GM23338 (cell line): ENCODE results near the gene HSPA14. TPM values are rescaled to one million over a fixed set of nuclear protein-coding genes. Genes with fewer than 3 reads are reported as not detected.

Experiments used
- ATAC-seq: fragments of 200-7000 bp; cut with Tn5 transposase; 3 replicates; pipeline ENCODE4 v1.9.1; 2020
- DNase-seq: peaks from one replicate; pipeline ENCODE4 v3.0.0-alpha.2; 2015; ENCODE audit warnings: low spot score
- H2AFZ ChIP-seq: fragments of 200-600 bp; sonication (generic); 2 replicates; pipeline ENCODE4 v1.8.0; 2016; ENCODE audit warnings: antibody characterized with exemption, mild to moderate bottlenecking, moderate library complexity
- H3F3A ChIP-seq: fragments of 200-600 bp; sonication (generic); replicated peaks from 2 replicates; pipeline ENCODE4 v1.8.0; 2017; ENCODE audit warnings: antibody characterized with exemption, mixed run types, low read depth
- H3K27ac ChIP-seq: fragments of 200-600 bp; sonication (generic); 2 replicates; pipeline ENCODE4 v1.6.1; 2016; ENCODE audit warnings: low read depth
- H3K27me3 ChIP-seq: fragments of 200-600 bp; sonication (generic); 2 replicates; pipeline ENCODE4 v1.8.0; 2016; ENCODE audit warnings: mild to moderate bottlenecking, mixed run types, moderate library complexity; ENCODE audit not compliant: insufficient read depth
- H3K36me3 ChIP-seq: fragments of 200-600 bp; sonication (generic); 2 replicates; pipeline ENCODE4 v1.8.0; 2016; ENCODE audit warnings: mild to moderate bottlenecking; ENCODE audit not compliant: insufficient read depth
- H3K4me1 ChIP-seq: fragments of 200-600 bp; sonication (generic); 2 replicates; pipeline ENCODE4 v1.8.0; 2016; ENCODE audit warnings: mild to moderate bottlenecking, moderate library complexity; ENCODE audit not compliant: insufficient read depth
- H3K4me2 ChIP-seq: fragments of 200-600 bp; sonication (generic); 2 replicates; pipeline ENCODE4 v1.7.1; 2017; ENCODE audit warnings: mixed run types
- H3K4me3 ChIP-seq: fragments of 200-600 bp; sonication (generic); 2 replicates; pipeline ENCODE4 v1.6.1; 2016; ENCODE audit warnings: mixed run types
- H3K79me2 ChIP-seq: fragments of 200-600 bp; sonication (generic); replicated peaks from 2 replicates; pipeline ENCODE4 v1.8.0; 2017; ENCODE audit warnings: mild to moderate bottlenecking; ENCODE audit not compliant: insufficient read depth
- H3K9me2 ChIP-seq: fragments of 200-600 bp; sonication (generic); 2 replicates; pipeline ENCODE4 v1.8.0; 2017; ENCODE audit not compliant: insufficient read depth
- H4K20me1 ChIP-seq: fragments of 200-600 bp; sonication (generic); replicated peaks from 2 replicates; pipeline ENCODE4 v1.8.0; 2017; ENCODE audit warnings: mild to moderate bottlenecking; ENCODE audit not compliant: insufficient read depth
- H3K27ac Mint-ChIP-seq: 2 replicates; pipeline ENCODE4 v1.8.0; 2020; ENCODE audit warnings: inconsistent platforms, mild to moderate bottlenecking, moderate library complexity, mixed read lengths
- H3K27me3 Mint-ChIP-seq: 3 replicates; pipeline ENCODE4 v1.8.0; 2022; ENCODE audit warnings: low read depth, mild to moderate bottlenecking, moderate library complexity, mixed read lengths, inconsistent platforms; ENCODE audit not compliant: insufficient read depth, poor library complexity
- H3K36me3 Mint-ChIP-seq: 3 replicates; pipeline ENCODE4 v1.8.0; 2021; ENCODE audit warnings: low read depth, mild to moderate bottlenecking, inconsistent platforms, moderate library complexity, mixed read lengths
- H3K4me1 Mint-ChIP-seq: 3 replicates; pipeline ENCODE4 v1.8.0; 2020; ENCODE audit warnings: mild to moderate bottlenecking, inconsistent platforms, mixed read lengths
- H3K4me3 Mint-ChIP-seq: 3 replicates; pipeline ENCODE4 v1.8.0; 2021; ENCODE audit warnings: moderate library complexity, mild to moderate bottlenecking, inconsistent platforms, mixed read lengths
- H3K9me3 Mint-ChIP-seq: 3 replicates; pipeline ENCODE4 v1.8.0; 2020; ENCODE audit warnings: moderate library complexity, mild to moderate bottlenecking, inconsistent platforms, mixed read lengths
- CREB1 ChIP-seq: fragments of 250-450 bp; sonication (Bioruptor Pico); IDR thresholded peaks from 2 replicates; pipeline ENCODE4 v1.5.0; 2020; ENCODE audit warnings: low read depth, mild to moderate bottlenecking, moderate library complexity
- EZH2phosphoT487 ChIP-seq: fragments of 200-600 bp; sonication (generic); IDR thresholded peaks from one replicate; pipeline ENCODE4 v1.8.1; 2018; ENCODE audit warnings: antibody characterized with exemption; ENCODE audit not compliant: unreplicated experiment
- JUNB ChIP-seq: IDR thresholded peaks from one replicate; pipeline ENCODE4 v1.6.1; 2016; ENCODE audit warnings: antibody characterized with exemption; ENCODE audit not compliant: unreplicated experiment
- NANOG ChIP-seq: IDR thresholded peaks from 2 replicates; pipeline ENCODE4 v1.6.1; 2016; ENCODE audit warnings: antibody characterized with exemption, borderline replicate concordance
- STAT1 ChIP-seq: IDR thresholded peaks from one replicate; pipeline ENCODE4 v1.6.1; 2016; ENCODE audit warnings: antibody characterized with exemption; ENCODE audit not compliant: unreplicated experiment
- ZNF114 ChIP-seq: fragments of 250-450 bp; sonication (Bioruptor Pico); IDR thresholded peaks from 2 replicates; pipeline ENCODE4 v1.5.0; 2020; ENCODE audit warnings: mild to moderate bottlenecking, moderate library complexity
- ZNF331 ChIP-seq: fragments of 250-450 bp; sonication (Bioruptor Pico); IDR thresholded peaks from 2 replicates; pipeline ENCODE4 v1.5.0; 2020; ENCODE audit warnings: low read depth, mild to moderate bottlenecking, moderate library complexity
- ZNF462 ChIP-seq: fragments of 250-450 bp; sonication (Bioruptor Pico); IDR thresholded peaks from 2 replicates; pipeline ENCODE4 v1.5.0; 2020; ENCODE audit warnings: mild to moderate bottlenecking, moderate library complexity
- polyA plus RNA-seq: library from polyadenylated mRNA; unstranded; fragments of >200 nt; fragmentation: Nextera tagmentation; extraction: Ambion mirVana; gene quantifications from 2 replicates; pipeline ENCODE4 v1.2.1, GENCODE V29; 2016
- total RNA-seq: library from RNA; depleted of rRNA; stranded (reverse); fragments of >200 nt; shearing (Covaris generic); gene quantifications from 2 replicates; pipeline ENCODE4 v1.2.3, GENCODE V29; 2014
- TF ChIP-seq, protein P1 (sequence below): IDR thresholded peaks from 2 replicates; pipeline ENCODE4 v1.6.1; 2016; ENCODE audit warnings: antibody characterized with exemption
- TF ChIP-seq, protein P2 (sequence below), 2 experiments: fragments of 200-600 bp in 1 of 2; sonication (generic) in 1 of 2; conservative IDR thresholded peaks; 2 replicates each; pipeline versions ENCODE4 v1.5.1 to v1.6.1; 2016 to 2017; ENCODE audit warnings: antibody characterized with exemption in 2 of 2, low read depth in 2 of 2, mild to moderate bottlenecking in 2 of 2, moderate library complexity in 1 of 2
- TF ChIP-seq, protein P3 (sequence below): IDR thresholded peaks from one replicate; pipeline ENCODE4 v1.6.1; 2018; ENCODE audit warnings: antibody characterized with exemption; ENCODE audit not compliant: unreplicated experiment

The HSPA14 gene
- total and polyA plus RNA-seq, 2 experiments from 2014 or later: 32.4 to 46.5 TPM

DNA sequence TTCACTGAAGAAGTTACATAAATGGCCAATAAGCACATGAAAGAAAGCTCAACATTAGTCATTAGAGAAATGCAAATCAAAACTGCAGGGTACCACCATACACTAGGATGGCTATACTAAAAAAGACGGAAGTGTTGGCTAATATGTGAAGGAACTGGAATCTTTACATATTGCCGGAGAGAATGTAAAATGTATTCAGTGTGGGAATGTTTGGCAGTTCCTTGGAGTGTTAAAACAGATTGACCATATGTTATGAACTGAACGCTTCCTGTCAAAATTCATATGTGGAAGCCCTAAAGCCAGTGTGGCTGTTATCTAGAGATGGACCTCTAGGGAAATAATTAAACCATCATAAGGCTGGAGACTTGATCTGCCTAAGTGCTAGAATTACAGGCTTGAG, 73.7 kb downstream of the HSPA14 start:
- ATAC-seq (no peak), DNase-seq (no peak)
- Histone ChIP-seq H3K27me3 (no peaks in the 10 kb centered on the region), H3K9me2 (no peaks in the 10 kb centered on the region), H2AFZ (no peak overlapping the region), H3F3A (no peaks in the 10 kb centered on the region), H3K4me3 (no peak overlapping the region), H3K4me2 (no peak overlapping the region), H3K27ac (no peak overlapping the region), H4K20me1 (0 out of 2 replicates have a peak, but pooled peaks cover 4% of the 10 kb centered on the region), H3K36me3 (peaks cover 22% of the 10 kb centered on the region; the same call in 1 of the 2 replicates), H3K79me2 (no peaks in the 10 kb centered on the region), H3K4me1 (no peaks in the 10 kb centered on the region)
- Mint-ChIP-seq H3K4me3 (no peak overlapping the region), H3K4me1 (peaks cover 3% of the 10 kb centered on the region; the same call in 1 of the 3 replicates), H3K27ac (no peak overlapping the region), H3K36me3 (peaks cover 99% of the 10 kb centered on the region), H3K9me3 (peaks cover 51% of the 10 kb centered on the region; the same call in 2 of the 3 replicates), H3K27me3 (no peaks in the 10 kb centered on the region)
- no peak for TF ChIP-seq ZNF331 (CRISPR knock-in tag)
- no peak for TF ChIP-seq STAT1
- TF ChIP-seq, protein P1, sequence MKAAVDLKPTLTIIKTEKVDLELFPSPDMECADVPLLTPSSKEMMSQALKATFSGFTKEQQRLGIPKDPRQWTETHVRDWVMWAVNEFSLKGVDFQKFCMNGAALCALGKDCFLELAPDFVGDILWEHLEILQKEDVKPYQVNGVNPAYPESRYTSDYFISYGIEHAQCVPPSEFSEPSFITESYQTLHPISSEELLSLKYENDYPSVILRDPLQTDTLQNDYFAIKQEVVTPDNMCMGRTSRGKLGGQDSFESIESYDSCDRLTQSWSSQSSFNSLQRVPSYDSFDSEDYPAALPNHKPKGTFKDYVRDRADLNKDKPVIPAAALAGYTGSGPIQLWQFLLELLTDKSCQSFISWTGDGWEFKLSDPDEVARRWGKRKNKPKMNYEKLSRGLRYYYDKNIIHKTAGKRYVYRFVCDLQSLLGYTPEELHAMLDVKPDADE: no peak
- TF ChIP-seq NANOG: no peak
- no peak for TF ChIP-seq JUNB
- TF ChIP-seq CREB1: no peak
- TF ChIP-seq ZNF462 (CRISPR knock-in tag): no peak
- TF ChIP-seq, protein P2, sequence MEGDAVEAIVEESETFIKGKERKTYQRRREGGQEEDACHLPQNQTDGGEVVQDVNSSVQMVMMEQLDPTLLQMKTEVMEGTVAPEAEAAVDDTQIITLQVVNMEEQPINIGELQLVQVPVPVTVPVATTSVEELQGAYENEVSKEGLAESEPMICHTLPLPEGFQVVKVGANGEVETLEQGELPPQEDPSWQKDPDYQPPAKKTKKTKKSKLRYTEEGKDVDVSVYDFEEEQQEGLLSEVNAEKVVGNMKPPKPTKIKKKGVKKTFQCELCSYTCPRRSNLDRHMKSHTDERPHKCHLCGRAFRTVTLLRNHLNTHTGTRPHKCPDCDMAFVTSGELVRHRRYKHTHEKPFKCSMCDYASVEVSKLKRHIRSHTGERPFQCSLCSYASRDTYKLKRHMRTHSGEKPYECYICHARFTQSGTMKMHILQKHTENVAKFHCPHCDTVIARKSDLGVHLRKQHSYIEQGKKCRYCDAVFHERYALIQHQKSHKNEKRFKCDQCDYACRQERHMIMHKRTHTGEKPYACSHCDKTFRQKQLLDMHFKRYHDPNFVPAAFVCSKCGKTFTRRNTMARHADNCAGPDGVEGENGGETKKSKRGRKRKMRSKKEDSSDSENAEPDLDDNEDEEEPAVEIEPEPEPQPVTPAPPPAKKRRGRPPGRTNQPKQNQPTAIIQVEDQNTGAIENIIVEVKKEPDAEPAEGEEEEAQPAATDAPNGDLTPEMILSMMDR (conservative IDR thresholded peaks at IDR 0.05; ENCODE audit: low read depth in 2 of 2): no peak
- TF ChIP-seq EZH2phosphoT487: no peak
- TF ChIP-seq, protein P3, sequence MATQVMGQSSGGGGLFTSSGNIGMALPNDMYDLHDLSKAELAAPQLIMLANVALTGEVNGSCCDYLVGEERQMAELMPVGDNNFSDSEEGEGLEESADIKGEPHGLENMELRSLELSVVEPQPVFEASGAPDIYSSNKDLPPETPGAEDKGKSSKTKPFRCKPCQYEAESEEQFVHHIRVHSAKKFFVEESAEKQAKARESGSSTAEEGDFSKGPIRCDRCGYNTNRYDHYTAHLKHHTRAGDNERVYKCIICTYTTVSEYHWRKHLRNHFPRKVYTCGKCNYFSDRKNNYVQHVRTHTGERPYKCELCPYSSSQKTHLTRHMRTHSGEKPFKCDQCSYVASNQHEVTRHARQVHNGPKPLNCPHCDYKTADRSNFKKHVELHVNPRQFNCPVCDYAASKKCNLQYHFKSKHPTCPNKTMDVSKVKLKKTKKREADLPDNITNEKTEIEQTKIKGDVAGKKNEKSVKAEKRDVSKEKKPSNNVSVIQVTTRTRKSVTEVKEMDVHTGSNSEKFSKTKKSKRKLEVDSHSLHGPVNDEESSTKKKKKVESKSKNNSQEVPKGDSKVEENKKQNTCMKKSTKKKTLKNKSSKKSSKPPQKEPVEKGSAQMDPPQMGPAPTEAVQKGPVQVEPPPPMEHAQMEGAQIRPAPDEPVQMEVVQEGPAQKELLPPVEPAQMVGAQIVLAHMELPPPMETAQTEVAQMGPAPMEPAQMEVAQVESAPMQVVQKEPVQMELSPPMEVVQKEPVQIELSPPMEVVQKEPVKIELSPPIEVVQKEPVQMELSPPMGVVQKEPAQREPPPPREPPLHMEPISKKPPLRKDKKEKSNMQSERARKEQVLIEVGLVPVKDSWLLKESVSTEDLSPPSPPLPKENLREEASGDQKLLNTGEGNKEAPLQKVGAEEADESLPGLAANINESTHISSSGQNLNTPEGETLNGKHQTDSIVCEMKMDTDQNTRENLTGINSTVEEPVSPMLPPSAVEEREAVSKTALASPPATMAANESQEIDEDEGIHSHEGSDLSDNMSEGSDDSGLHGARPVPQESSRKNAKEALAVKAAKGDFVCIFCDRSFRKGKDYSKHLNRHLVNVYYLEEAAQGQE: no peak
- no peak for TF ChIP-seq ZNF114 (CRISPR knock-in tag)
